SJSA1 (cell line): ENCODE data around the gene PIM3. TPM values are rescaled to one million over a fixed set of nuclear protein-coding genes. Genes with fewer than 3 reads are reported as not detected.
"Not testable (repeated sequence)": the region's sequence is repeated elsewhere in the genome, so short reads cannot be mapped to it uniquely, and the experiment has no call there.

Source experiments
- DNase-seq, 2 experiments: peaks; one replicate each; pipeline ENCODE4 v3.0.0-alpha.2; 2015 to 2020; ENCODE audit warnings: low spot score in 2 of 2, low read depth in 1 of 2
- H3K27ac ChIP-seq: fragments of 250-450 bp; sonication (Bioruptor Pico); 2 replicates; pipeline ENCODE4 v1.5.1; 2020; ENCODE audit warnings: mild to moderate bottlenecking, moderate library complexity
- H3K27me3 ChIP-seq: fragments of 250-450 bp; sonication (Bioruptor Pico); replicated peaks from 2 replicates; pipeline ENCODE4 v1.5.1; 2020; ENCODE audit warnings: mild to moderate bottlenecking, moderate library complexity
- H3K36me3 ChIP-seq: fragments of 250-450 bp; sonication (Bioruptor Pico); 2 replicates; pipeline ENCODE4 v1.5.1; 2020; ENCODE audit warnings: mild to moderate bottlenecking
- H3K4me1 ChIP-seq: fragments of 250-450 bp; sonication (Bioruptor Pico); replicated peaks from 2 replicates; pipeline ENCODE4 v1.6.1; 2021; ENCODE audit warnings: mild to moderate bottlenecking
- H3K4me3 ChIP-seq: fragments of 250-450 bp; sonication (Bioruptor Pico); 2 replicates; pipeline ENCODE4 v1.5.1; 2020; ENCODE audit warnings: mild to moderate bottlenecking
- H3K9me3 ChIP-seq: fragments of 250-450 bp; sonication (Bioruptor Pico); replicated peaks from 2 replicates; pipeline ENCODE4 v1.5.1; 2020; ENCODE audit warnings: mild to moderate bottlenecking
- total RNA-seq: library from RNA; depleted of rRNA; stranded (reverse); fragments of >200 nt; shearing (Covaris generic); gene quantifications from 2 replicates; pipeline ENCODE4 v1.2.3, GENCODE V29; 2014

PIM3 gene
- total RNA-seq, 1 experiment from 2014 or later: 53.0 TPM

DNA sequence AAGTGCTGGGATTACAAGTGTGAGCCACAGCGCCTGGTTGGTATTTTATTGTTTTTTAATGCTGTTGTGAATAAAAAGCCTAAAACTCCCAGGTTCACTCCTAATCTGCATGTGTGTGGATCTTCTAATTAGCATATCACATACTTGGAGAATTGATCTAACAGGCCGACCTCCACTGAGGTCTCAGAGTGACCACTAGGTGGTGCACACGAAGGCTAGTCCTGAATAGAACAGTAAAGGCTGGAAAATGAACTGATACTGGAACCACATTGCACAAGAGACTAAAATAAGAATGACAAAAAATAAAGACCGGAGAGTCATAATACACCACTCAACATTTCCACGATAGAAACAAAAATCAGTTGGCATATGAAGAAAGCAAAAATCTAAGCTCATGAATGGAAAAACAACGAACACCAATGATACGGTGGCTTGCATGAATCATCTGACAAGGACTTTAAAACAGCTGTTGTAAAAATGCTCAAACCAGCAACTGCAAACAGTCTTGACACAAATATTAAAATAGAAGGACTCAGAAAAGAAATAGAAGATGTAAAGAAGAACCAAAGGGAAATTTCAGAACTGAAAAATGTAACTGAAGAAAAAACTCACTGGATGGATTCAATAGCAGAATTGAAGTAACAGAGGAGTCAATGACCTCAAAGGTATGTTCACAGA is 19.2 kb downstream of the PIM3 start:
- H3K4me3 ChIP-seq: no peak overlapping the region
- H3K36me3 ChIP-seq: no peaks in the 10 kb centered on the region
- peaks cover 2% of the 10 kb centered on the region; the same call in 1 of the 2 replicates for H3K9me3 ChIP-seq
- DNase-seq: no peak
- H3K4me1 ChIP-seq: no peaks in the 10 kb centered on the region; the same call in 1 of the 2 replicates
- H3K27me3 ChIP-seq: peaks cover 31% of the 10 kb centered on the region
- H3K27ac ChIP-seq: no peak overlapping the region

DNA sequence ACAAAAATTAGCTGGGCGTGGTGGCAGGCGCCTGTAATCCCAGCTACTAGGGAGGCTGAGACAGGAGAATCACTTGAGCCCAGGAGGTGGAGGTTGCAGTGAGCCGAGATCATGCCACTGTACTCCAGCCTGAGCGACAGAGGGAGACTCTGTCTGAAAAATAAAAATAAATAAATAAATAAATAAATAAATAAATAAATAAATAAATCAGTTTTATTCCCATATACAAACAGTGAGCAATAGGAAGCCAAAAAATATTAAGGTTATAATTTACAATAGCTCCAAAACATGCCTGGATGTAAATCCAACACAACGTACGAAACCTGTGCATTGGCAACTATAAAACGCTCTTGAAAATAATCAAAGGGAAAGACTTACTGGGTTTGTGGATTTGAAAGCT is 21.2 kb downstream of the PIM3 start:
- H3K36me3 ChIP-seq, H3K4me3 ChIP-seq, H3K27ac ChIP-seq, H3K4me1 ChIP-seq, DNase-seq: not testable (repeated sequence)
- Histone ChIP-seq H3K9me3 (peaks cover 11% of the 10 kb centered on the region), H3K27me3 (peaks cover 37% of the 10 kb centered on the region)

DNA sequence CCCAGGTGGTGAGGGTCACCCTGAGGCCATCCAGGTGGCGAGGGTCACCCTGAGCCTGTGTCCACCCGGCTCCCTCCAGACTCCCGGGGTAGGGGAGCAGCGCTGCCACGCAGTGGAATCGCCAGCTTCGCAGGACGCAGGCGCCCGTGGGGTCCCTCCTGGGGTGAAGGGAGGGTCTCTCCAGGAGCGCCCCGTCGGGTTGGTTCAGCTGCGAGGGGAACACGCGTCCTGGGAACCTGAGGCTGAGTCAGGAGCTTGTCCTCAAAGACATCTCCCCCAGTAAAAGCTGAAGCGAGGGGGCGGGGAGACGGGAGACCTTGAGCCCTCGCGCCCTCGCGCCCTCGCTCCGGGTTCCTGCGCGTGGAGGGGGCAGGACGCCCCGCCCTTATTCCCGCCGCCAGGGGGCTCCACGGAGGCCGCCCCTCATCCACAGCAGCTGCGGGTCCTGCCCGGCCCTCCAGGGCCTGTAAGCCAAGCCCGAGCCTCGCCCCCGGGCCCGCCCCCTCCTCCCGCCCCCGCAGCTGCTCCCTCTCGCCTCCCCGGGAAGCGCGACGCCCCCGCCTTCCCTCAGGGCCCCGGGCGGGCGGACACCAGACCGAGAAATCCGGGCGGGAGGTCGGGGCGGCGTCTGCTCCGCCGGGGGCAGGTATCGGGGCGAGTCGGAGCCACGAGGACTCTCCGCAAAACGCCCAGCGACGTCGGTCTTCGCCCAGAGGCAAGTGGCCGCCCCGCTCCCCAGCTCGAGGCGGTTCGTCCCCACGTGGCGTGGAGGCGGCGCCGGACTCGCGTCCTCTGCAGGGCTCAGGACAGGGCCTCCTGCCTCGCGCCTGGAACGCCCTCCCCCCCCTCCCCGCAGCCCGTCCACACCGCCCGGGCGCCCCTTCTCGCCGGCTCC is 22.8 kb downstream of the PIM3 start:
- Histone ChIP-seq H3K27ac (no peak overlapping the region), H3K4me3 (no peak overlapping the region), H3K4me1 (no peaks in the 10 kb centered on the region; the same call in 1 of the 2 replicates), H3K9me3 (peaks cover 11% of the 10 kb centered on the region), H3K27me3 (peaks cover 37% of the 10 kb centered on the region), H3K36me3 (no peaks in the 10 kb centered on the region)
- DNase-seq: peak in 1 of 2 experiments; percentile 46

GRCh38 chr22:49986325-49986724 is 25.8 kb downstream of the PIM3 start:
- no peak overlapping the region for H3K27ac ChIP-seq
- peaks cover 15% of the 10 kb centered on the region for H3K9me3 ChIP-seq
- no peak overlapping the region for H3K4me3 ChIP-seq
- no peaks in the 10 kb centered on the region; the same call in 1 of the 2 replicates for H3K4me1 ChIP-seq
- H3K36me3 ChIP-seq: no peaks in the 10 kb centered on the region
- DNase-seq: no peak
- H3K27me3 ChIP-seq: peaks cover 34% of the 10 kb centered on the region

DNA sequence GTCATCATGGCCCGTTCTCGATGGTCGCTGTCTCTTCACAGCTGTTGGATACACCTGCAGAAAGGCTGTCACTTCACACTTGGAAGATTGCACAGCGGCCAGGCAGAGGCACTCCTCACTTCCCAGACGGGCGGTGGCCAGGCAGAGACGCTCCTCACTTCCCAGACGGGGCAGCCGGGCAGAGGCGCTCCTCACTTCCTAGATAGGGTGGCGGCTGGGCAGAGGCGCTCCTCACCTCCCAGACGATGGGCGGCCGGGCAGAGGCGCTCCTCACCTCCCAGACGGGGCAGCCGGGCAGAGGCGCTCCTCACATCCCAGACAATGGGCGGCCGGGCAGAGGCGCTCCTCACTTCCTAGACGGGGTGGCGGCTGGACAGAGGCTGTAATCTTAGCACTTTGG is 29.3 kb downstream of the PIM3 start:
- peaks cover 12% of the 10 kb centered on the region for H3K9me3 ChIP-seq
- not testable (repeated sequence) for H3K27me3 ChIP-seq, H3K4me1 ChIP-seq, DNase-seq, H3K4me3 ChIP-seq, H3K27ac ChIP-seq, H3K36me3 ChIP-seq

- H3K9me3 ChIP-seq: peaks cover 8% of the 10 kb centered on the region
- no peak for DNase-seq
- H3K4me1 ChIP-seq: no peaks in the 10 kb centered on the region
- no peak overlapping the region for H3K4me3 ChIP-seq
- H3K36me3 ChIP-seq: no peaks in the 10 kb centered on the region
- no peak overlapping the region for H3K27ac ChIP-seq
- H3K27me3 ChIP-seq: no peaks in the 10 kb centered on the region
Observed at GRCh38 chr22:49991167-49991566, 30.6 kb downstream of the PIM3 start.

DNA sequence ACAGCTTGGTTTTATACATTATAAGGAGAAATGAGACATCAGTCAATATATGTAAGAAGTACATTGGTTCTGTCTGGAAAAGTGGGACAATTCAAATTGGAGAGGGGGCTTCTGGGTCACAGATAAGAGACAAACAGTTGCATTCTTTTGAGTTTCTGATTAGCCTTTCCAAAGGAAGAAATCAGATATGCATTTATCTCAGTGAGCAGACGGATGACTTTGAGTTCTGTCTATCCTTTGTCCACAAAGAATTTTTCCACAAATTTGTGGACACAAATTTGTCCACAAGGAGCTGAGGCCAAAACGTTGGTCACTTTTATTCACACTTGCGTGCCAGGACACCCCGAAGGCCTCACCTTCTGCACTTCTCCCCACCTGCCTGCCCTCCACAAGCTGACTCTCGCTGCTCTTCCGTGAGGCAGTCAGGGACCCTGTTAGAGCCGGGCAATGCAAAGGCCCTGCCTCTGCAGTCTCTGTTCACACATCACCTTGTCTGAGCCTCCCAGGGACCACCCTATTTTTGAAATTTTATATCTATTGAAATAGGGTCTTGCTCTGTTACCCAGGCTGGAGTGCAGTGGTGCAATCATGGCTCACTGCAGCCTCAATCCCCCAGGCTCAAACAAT is 31.4 kb downstream of the PIM3 start:
- Histone ChIP-seq H3K27me3 (no peaks in the 10 kb centered on the region), H3K36me3 (no peaks in the 10 kb centered on the region), H3K4me1 (no peaks in the 10 kb centered on the region), H3K27ac (no peak overlapping the region), H3K9me3 (peaks cover 4% of the 10 kb centered on the region; the same call in 1 of the 2 replicates), H3K4me3 (no peak overlapping the region)
- no peak for DNase-seq

DNA sequence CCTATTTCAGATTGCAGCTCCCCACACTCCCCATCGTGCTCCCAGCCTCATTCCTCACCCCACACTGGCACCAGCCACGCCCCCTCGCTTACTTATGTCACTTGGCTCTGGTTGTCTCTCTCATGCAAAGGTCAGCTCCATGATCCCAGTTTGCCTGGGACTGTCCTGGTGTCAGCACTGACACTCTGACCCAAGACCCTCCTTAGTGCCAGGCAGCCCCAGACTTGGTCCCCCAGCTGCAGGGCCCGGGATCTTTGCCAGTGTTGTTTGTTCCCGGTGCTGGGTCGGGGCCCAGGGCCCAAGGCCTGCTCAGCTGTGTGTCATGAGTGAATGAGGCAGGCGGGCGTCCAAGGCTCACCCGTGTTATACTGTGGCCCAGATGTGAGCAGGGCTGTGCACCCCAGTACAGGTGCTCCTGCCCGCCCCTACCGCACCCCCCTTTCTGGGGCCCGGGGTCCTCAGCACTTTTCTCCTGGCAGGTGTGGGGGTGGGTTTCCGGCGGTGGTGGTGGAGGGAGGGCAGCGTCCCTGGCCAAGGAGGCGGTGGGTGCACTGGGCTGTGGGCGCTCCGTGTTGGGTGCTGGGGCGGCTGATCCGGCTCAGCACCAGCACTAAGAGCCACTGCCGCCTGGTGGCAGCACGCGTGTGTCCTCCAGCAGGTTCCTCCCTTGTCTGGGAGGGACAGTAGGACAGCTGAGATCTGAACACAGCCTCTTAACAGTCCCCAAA is 32.5 kb downstream of the PIM3 start:
- peak in 1 of 2 experiments; percentile 53 for DNase-seq
- Histone ChIP-seq H3K27me3 (no peaks in the 10 kb centered on the region), H3K4me3 (no peak overlapping the region), H3K4me1 (no peaks in the 10 kb centered on the region), H3K9me3 (0 out of 2 replicates have a peak, but pooled peaks cover 4% of the 10 kb centered on the region), H3K36me3 (no peaks in the 10 kb centered on the region), H3K27ac (no peak overlapping the region)

DNA sequence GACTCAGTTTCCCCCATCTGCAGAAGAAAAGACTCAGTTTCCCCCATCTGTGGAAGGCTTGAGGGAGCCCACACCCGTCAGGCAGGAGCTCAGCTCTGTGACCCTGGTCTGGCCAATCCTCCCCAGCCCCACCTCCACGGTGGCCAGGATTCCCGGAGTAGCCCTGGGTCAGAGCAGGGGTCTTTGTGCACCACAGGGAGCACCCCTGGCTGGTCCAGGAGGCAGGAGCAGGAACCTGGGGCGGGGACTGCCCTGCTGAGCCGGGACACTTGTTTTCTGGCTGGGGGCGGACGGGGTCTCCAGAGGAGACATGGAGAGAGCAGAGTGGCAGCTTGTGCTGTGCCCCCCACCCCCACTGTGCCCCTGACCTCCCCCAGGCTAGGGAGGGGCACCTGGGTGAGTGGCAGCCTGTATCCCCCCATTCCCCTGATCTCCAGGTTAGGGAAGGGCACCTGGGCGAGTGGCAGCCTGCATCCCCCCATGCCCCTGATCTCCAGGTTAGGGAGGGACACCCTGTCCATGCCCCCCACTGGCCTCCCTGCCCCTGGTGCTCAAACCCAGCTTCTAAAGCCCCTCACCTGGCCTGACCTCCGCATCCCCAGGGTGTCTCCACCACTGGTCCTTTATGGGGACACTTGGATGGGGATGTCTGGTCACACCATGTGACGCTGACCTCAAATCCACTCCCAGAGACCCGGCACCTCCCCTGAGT is 33.2 kb downstream of the PIM3 start:
- no peak for DNase-seq
- no peaks in the 10 kb centered on the region for H3K36me3 ChIP-seq
- H3K27ac ChIP-seq: no peak overlapping the region
- H3K9me3 ChIP-seq: 0 out of 2 replicates have a peak, but pooled peaks cover 4% of the 10 kb centered on the region
- H3K4me1 ChIP-seq: no peaks in the 10 kb centered on the region
- no peaks in the 10 kb centered on the region for H3K27me3 ChIP-seq
- H3K4me3 ChIP-seq: no peak overlapping the region

- no peak for DNase-seq
Observed at GRCh38 chr22:49994361-49995040, 33.9 kb downstream of the PIM3 start.

DNA sequence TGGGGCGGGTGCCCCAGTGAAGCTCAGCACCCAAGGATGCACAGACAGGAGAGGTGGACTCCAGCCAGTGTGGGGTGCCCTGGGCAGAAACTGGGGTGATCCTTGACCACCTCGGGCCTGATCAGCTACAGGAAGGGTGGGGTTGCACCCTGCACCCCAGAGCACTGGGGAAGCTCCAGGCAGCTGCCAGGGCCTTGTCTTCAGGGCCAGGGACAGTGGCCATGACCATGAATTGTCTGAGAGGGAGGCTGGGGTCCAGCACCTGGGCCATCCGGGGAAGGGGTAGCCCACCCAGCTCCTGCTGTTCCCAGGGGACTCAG is 34.4 kb downstream of the PIM3 start:
- Histone ChIP-seq H3K4me3 (no peak overlapping the region), H3K36me3 (no peaks in the 10 kb centered on the region), H3K27me3 (no peaks in the 10 kb centered on the region), H3K9me3 (0 out of 2 replicates have a peak, but pooled peaks cover 4% of the 10 kb centered on the region), H3K27ac (no peak overlapping the region), H3K4me1 (no peaks in the 10 kb centered on the region)
- DNase-seq: no peak

More at GRCh38 chr22:49994361-49995040, 33.9 kb downstream of the PIM3 start:
- H3K27ac ChIP-seq: no peak overlapping the region
- no peaks in the 10 kb centered on the region for H3K36me3 ChIP-seq
- 0 out of 2 replicates have a peak, but pooled peaks cover 4% of the 10 kb centered on the region for H3K9me3 ChIP-seq
- no peaks in the 10 kb centered on the region for H3K27me3 ChIP-seq
- H3K4me3 ChIP-seq: no peak overlapping the region
- H3K4me1 ChIP-seq: no peaks in the 10 kb centered on the region

DNA sequence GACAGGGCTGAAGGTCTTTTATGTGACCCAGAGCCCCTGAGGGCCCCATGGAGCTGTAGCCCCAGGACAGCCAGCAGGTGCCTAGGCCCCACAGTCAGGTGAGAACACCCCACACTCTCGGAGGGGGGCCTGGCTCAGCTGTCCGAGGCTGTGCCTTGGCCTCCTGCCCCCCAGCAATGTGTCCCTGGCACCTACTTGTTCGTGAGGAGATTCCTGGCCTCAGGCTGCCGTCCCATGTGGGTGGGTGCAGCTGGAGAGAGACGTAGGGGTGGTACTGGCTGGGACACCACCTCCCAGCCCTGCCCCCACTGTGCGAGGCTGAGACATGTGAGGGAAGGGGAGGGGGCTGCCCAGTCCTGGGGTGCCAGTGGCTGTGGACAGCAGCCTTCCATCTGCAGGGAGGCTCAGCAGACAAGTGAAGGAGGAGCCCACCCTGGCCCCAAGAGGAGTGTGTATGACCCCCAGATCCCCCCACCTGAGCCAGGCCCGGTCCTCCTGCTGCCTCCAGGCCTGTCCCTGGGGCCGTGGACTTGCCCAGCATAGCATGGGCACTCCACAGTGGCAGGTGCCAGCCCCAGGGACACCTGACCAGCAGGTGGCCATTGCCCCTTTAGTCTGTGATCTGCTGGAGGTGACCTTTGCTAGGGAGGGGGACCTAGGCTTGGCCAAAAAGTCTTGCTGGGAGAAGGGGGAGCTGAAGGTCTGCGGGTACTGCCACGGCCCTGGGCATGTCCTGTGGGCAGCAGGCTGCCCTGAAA is 35.0 kb downstream of the PIM3 start:
- DNase-seq: no peak
- no peak overlapping the region for H3K4me3 ChIP-seq
- no peaks in the 10 kb centered on the region for H3K36me3 ChIP-seq
- no peak overlapping the region for H3K27ac ChIP-seq
- no peaks in the 10 kb centered on the region for H3K4me1 ChIP-seq
- H3K27me3 ChIP-seq: no peaks in the 10 kb centered on the region
- H3K9me3 ChIP-seq: 0 out of 2 replicates have a peak, but pooled peaks cover 4% of the 10 kb centered on the region
